ENCODE results near the gene SLFN13.

- TF ChIP-seq NFIC (IDR thresholded peaks at IDR 0.05) (no peak), EP300 (IDR thresholded peaks at IDR 0.05; ENCODE audit: borderline replicate concordance) (no peak), TAF1 (IDR thresholded peaks at IDR 0.05; ENCODE audit: low read depth) (no peak), YY1 (IDR thresholded peaks at IDR 0.05; ENCODE audit: low read depth) (no peak), TEAD4 (IDR thresholded peaks at IDR 0.05) (no peak), MAX (IDR thresholded peaks at IDR 0.05) (no peak), REST (IDR thresholded peaks at IDR 0.05; ENCODE audit: low read depth) (no peak), ZBTB7A (IDR thresholded peaks at IDR 0.05; ENCODE audit: low read depth) (no peak)
Observed at GRCh38 chr17:35488991-35489390, 40.4 kb upstream of the SLFN13 start.

All from Ishikawa (cell line).